Osteocyte (in vitro differentiated cells): Measurements from ENCODE around the gene SFSWAP. TPM values are rescaled to one million over a fixed set of nuclear protein-coding genes. Genes with fewer than 3 reads are reported as not detected.

Source experiments
- DNase-seq: peaks from one replicate; pipeline ENCODE4 v3.0.0; 2021; ENCODE audit warnings: mixed read lengths; ENCODE audit not compliant: unreplicated experiment; ENCODE audit errors: extremely low spot score
- H3K27ac Mint-ChIP-seq: one replicate; pipeline ENCODE4 v1.8.0; 2021; ENCODE audit warnings: mild to moderate bottlenecking, mixed read lengths; ENCODE audit not compliant: unreplicated experiment
- H3K27me3 Mint-ChIP-seq: one replicate; pipeline ENCODE4 v1.8.0; 2021; ENCODE audit warnings: mixed read lengths; ENCODE audit not compliant: unreplicated experiment
- H3K36me3 Mint-ChIP-seq: one replicate; pipeline ENCODE4 v1.8.0; 2021; ENCODE audit warnings: mixed read lengths; ENCODE audit not compliant: unreplicated experiment
- H3K4me1 Mint-ChIP-seq: one replicate; pipeline ENCODE4 v1.8.0; 2021; ENCODE audit warnings: mixed read lengths; ENCODE audit not compliant: unreplicated experiment
- H3K4me3 Mint-ChIP-seq: one replicate; pipeline ENCODE4 v1.8.0; 2021; ENCODE audit warnings: mild to moderate bottlenecking, moderate library complexity, mixed read lengths; ENCODE audit not compliant: unreplicated experiment
- H3K9me3 Mint-ChIP-seq: one replicate; pipeline ENCODE4 v1.8.0; 2021; ENCODE audit warnings: mixed read lengths; ENCODE audit not compliant: unreplicated experiment
- CTCF ChIP-seq: fragments of 200-600 bp; sonication (generic); IDR thresholded peaks from 2 replicates; pipeline ENCODE4 v1.5.0; 2021; ENCODE audit warnings: antibody characterized with exemption, mild to moderate bottlenecking, moderate library complexity
- total RNA-seq: library from RNA; stranded (reverse); gene quantifications from 2 replicates; pipeline ENCODE4 v1.2.1, GENCODE V29; 2021

SFSWAP gene
- total RNA-seq, 1 donor from 2014 or later = 48.0 TPM

- peaks cover 6% of the 10 kb centered on the region for H3K4me1 Mint-ChIP-seq
- no peaks in the 10 kb centered on the region for H3K9me3 Mint-ChIP-seq
- no peaks in the 10 kb centered on the region for H3K36me3 Mint-ChIP-seq
- H3K4me3 Mint-ChIP-seq = no peak overlapping the region
- no peak for TF ChIP-seq CTCF
- H3K27ac Mint-ChIP-seq = no peak overlapping the region
- no peaks in the 10 kb centered on the region for H3K27me3 Mint-ChIP-seq
- DNase-seq = no peak
Measured at GRCh38 chr12:131834798-131835615, 124.1 kb downstream of the SFSWAP start.

- peaks cover 6% of the 10 kb centered on the region for H3K4me1 Mint-ChIP-seq
- H3K36me3 Mint-ChIP-seq = no peaks in the 10 kb centered on the region
- H3K4me3 Mint-ChIP-seq = no peak overlapping the region
- no peaks in the 10 kb centered on the region for H3K9me3 Mint-ChIP-seq
- DNase-seq = no peak
- no peak for TF ChIP-seq CTCF
- H3K27ac Mint-ChIP-seq = no peak overlapping the region
- no peaks in the 10 kb centered on the region for H3K27me3 Mint-ChIP-seq
Measured at GRCh38 chr12:131835616-131836171, 124.8 kb downstream of the SFSWAP start.

GRCh38 chr12:131836193-131836592 is 125.3 kb downstream of the SFSWAP start:
- H3K4me1 Mint-ChIP-seq = peaks cover under 1% of the 10 kb centered on the region
- no peak overlapping the region for H3K4me3 Mint-ChIP-seq
- DNase-seq = no peak
- TF ChIP-seq CTCF = peak; percentile 52
- H3K27ac Mint-ChIP-seq = no peak overlapping the region
- no peaks in the 10 kb centered on the region for H3K27me3 Mint-ChIP-seq
- no peaks in the 10 kb centered on the region for H3K36me3 Mint-ChIP-seq
- H3K9me3 Mint-ChIP-seq = no peaks in the 10 kb centered on the region

GRCh38 chr12:131836714-131837397 is 126.0 kb downstream of the SFSWAP start:
- Mint-ChIP-seq H3K36me3 (no peaks in the 10 kb centered on the region), H3K27ac (no peak overlapping the region), H3K9me3 (no peaks in the 10 kb centered on the region), H3K4me3 (no peak overlapping the region), H3K27me3 (no peaks in the 10 kb centered on the region), H3K4me1 (no peaks in the 10 kb centered on the region)
- no peak for DNase-seq
- no peak for TF ChIP-seq CTCF
